IPS-20b (cell line): Measurements from ENCODE around the gene OPCML.

Source experiments
- H3K27ac ChIP-seq: one replicate; pipeline ENCODE4 v1.5.1; 2013; ENCODE audit warnings: low read length
- H3K27me3 ChIP-seq: 2 replicates; pipeline ENCODE4 v1.6.1; 2013; ENCODE audit warnings: mild to moderate bottlenecking, low read length, inconsistent platforms; ENCODE audit not compliant: insufficient read depth
- H3K36me3 ChIP-seq: 2 replicates; pipeline ENCODE4 v1.6.1; 2013; ENCODE audit warnings: low read depth, mild to moderate bottlenecking, inconsistent platforms, low read length, moderate library complexity; ENCODE audit not compliant: insufficient read depth
- H3K4me1 ChIP-seq: 2 replicates; pipeline ENCODE4 v1.6.1; 2013; ENCODE audit warnings: mild to moderate bottlenecking, control low read depth, inconsistent platforms, low read length, moderate library complexity; ENCODE audit not compliant: insufficient read depth
- H3K4me3 ChIP-seq: 2 replicates; pipeline ENCODE4 v1.5.1; 2013; ENCODE audit warnings: mild to moderate bottlenecking, low read length, inconsistent platforms
- H3K9ac ChIP-seq: 2 replicates; pipeline ENCODE4 v1.6.1; 2013; ENCODE audit warnings: low read depth, mild to moderate bottlenecking, inconsistent platforms, low read length, moderate library complexity
- H3K9me3 ChIP-seq: 2 replicates; pipeline ENCODE4 v1.6.1; 2013; ENCODE audit warnings: mild to moderate bottlenecking, low read depth, low read length, inconsistent platforms; ENCODE audit not compliant: insufficient read depth

The OPCML gene

DNA sequence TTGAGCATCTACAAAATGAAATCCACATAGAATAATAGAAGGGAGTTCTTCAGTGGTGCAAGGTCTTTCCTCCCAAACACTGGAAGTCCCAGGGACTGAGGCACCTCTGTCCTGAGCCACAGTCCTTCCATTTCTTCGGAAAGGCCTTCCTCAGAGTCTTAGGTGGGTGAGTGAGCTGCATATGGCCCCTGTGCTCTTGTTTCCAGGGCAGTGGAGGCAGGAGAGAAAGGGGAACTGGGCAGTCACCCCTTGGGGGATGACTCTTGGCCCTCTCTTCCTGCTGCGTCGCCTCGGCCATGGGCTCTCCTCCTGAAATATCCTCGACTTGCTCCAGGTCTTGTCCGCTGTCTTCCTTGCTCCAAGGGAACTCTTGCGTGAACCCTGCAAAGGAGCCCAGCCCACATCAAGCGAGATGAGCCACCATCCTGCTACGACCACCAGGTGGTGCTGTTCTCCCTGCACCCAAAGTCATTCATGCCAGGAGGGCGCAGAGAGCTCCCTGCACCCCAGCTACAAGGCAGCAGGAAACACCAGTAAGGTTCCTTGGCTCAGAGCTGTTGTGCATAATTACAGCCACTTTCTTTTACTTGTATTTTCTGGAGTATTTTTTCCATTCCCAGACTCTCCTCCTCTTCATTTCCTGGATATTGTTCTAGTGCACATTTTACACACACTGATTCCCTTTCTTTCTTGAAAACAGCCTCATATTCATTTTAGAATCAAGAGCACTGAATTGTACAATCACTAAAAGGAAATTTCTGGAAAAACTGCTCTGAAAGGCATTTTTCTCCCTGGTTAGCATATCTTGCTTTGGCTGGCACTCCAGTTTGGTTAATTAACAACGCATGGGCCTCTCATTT lies 397.8 kb downstream of the OPCML start:
- Histone ChIP-seq H3K4me1 (peaks cover 4% of the 10 kb centered on the region; the same call in 1 of the 2 replicates), H3K9me3 (no peaks in the 10 kb centered on the region), H3K27me3 (no peaks in the 10 kb centered on the region), H3K9ac (no peak overlapping the region), H3K4me3 (no peak overlapping the region), H3K36me3 (no peaks in the 10 kb centered on the region), H3K27ac (no peak overlapping the region)

DNA sequence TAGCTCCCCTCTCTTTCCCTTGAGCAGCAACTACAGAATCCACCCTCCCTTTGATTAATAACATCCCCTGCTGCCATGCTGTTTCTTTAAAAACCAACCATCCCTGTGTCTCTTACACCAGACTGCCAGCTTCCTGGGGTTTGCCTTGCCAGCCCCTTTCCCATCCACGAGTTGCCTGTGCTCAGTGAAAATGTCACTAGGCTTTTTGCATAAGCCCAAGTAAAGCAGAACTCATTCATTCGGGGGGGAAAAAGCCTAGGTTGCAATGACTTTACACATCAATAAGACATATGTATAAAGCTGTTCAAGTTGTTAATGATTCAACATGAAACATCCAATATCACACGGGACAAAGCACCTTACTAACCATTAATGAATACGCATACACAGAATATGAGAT lies 398.7 kb downstream of the OPCML start:
- H3K9me3 ChIP-seq, result no peaks in the 10 kb centered on the region
- H3K9ac ChIP-seq, result no peak overlapping the region
- H3K36me3 ChIP-seq, result no peaks in the 10 kb centered on the region
- H3K27ac ChIP-seq, result no peak overlapping the region
- no peaks in the 10 kb centered on the region for H3K27me3 ChIP-seq
- H3K4me1 ChIP-seq, result peaks cover 4% of the 10 kb centered on the region; the same call in 1 of the 2 replicates
- no peak overlapping the region for H3K4me3 ChIP-seq

DNA sequence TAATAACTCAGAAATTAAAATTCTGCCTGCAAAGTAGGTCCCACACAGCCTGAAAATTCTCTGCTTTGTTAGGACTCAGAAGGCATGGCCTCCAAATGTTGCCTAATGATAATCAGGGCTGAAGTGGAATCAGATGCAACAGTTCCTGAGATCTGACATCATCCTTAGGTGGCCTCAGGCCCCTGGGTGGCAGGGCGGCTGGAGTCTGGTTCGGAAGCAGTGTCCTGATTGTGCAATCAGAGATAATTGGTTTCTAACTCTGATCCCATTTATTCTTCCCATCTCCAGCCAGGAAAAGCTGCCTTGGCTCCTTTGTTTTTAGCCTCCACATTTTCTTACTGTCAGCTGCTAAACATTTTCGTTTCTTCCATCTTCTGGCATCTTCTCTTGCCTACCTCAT lies 399.3 kb downstream of the OPCML start:
- Histone ChIP-seq H3K27me3 (no peaks in the 10 kb centered on the region), H3K36me3 (no peaks in the 10 kb centered on the region), H3K9me3 (no peaks in the 10 kb centered on the region), H3K9ac (no peak overlapping the region), H3K27ac (no peak overlapping the region), H3K4me3 (no peak overlapping the region), H3K4me1 (peaks cover 4% of the 10 kb centered on the region; the same call in 1 of the 2 replicates)

DNA sequence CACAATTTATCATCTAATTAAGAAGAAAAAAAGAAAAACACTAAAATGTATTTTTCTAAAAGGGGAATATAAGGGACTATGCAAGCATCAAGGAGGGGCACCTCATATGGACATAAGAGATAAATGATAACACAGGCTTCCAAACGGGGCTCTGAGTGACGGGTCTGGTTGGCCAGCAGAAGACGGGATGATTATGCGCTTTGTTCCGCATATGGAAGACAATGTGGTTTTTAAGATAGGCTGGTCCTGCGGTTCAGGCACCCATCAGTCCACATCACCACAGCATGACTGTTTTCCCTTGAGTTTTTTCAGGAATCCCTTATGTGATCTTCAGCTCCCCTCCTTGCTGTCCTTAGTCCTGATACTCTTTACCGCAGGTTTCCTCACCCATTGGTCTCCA lies 404.6 kb downstream of the OPCML start:
- Histone ChIP-seq H3K9me3 (no peaks in the 10 kb centered on the region), H3K4me1 (no peaks in the 10 kb centered on the region; the same call in 1 of the 2 replicates), H3K4me3 (no peak overlapping the region), H3K9ac (no peak overlapping the region), H3K27me3 (no peaks in the 10 kb centered on the region), H3K36me3 (no peaks in the 10 kb centered on the region), H3K27ac (no peak overlapping the region)

GRCh38 chr11:133123796-133124195 lies 408.5 kb downstream of the OPCML start:
- Histone ChIP-seq H3K9ac (no peak overlapping the region), H3K4me3 (no peak overlapping the region), H3K27ac (no peak overlapping the region), H3K36me3 (no peaks in the 10 kb centered on the region), H3K27me3 (no peaks in the 10 kb centered on the region), H3K9me3 (no peaks in the 10 kb centered on the region), H3K4me1 (no peaks in the 10 kb centered on the region; the same call in 1 of the 2 replicates)

- Histone ChIP-seq H3K4me3 (no peak overlapping the region), H3K36me3 (no peaks in the 10 kb centered on the region), H3K27me3 (no peaks in the 10 kb centered on the region), H3K9me3 (no peaks in the 10 kb centered on the region), H3K9ac (no peak overlapping the region), H3K27ac (no peak overlapping the region), H3K4me1 (no peaks in the 10 kb centered on the region; the same call in 1 of the 2 replicates)
These were observed 408.9 kb downstream of the OPCML start for GRCh38 chr11:133123366-133123765.

DNA sequence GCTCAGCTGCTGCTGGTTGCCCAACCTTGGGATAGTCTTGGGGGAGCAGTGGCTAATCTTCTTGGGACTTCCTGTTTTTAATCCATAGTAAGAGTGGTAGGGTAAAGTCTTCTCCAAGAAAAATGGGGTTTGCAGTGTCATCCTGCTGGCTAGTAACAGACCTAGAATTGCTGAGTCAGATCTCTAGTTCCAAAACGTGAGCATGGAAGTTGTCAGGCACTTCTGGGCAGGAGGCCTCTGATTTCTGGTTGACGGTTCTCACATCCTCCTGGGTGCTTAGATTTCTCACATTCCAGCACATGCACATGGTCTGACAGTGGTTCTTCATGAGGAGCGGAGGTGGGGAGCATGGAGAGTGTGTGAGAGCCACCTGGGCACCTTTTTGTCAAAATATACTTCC lies 410.0 kb downstream of the OPCML start:
- Histone ChIP-seq H3K27ac (no peak overlapping the region), H3K27me3 (no peaks in the 10 kb centered on the region), H3K9me3 (no peaks in the 10 kb centered on the region), H3K36me3 (no peaks in the 10 kb centered on the region), H3K4me3 (no peak overlapping the region), H3K4me1 (no peaks in the 10 kb centered on the region; the same call in 1 of the 2 replicates), H3K9ac (no peak overlapping the region)

- Histone ChIP-seq H3K27ac (no peak overlapping the region), H3K9ac (no peak overlapping the region), H3K4me1 (no peaks in the 10 kb centered on the region; the same call in 1 of the 2 replicates), H3K4me3 (no peak overlapping the region), H3K9me3 (no peaks in the 10 kb centered on the region), H3K27me3 (no peaks in the 10 kb centered on the region), H3K36me3 (no peaks in the 10 kb centered on the region)
These were observed 413.6 kb downstream of the OPCML start for GRCh38 chr11:133118563-133119268.

- no peaks in the 10 kb centered on the region for H3K9me3 ChIP-seq
- no peaks in the 10 kb centered on the region for H3K36me3 ChIP-seq
These were observed 417.2 kb downstream of the OPCML start for GRCh38 chr11:133115099-133115498.

DNA sequence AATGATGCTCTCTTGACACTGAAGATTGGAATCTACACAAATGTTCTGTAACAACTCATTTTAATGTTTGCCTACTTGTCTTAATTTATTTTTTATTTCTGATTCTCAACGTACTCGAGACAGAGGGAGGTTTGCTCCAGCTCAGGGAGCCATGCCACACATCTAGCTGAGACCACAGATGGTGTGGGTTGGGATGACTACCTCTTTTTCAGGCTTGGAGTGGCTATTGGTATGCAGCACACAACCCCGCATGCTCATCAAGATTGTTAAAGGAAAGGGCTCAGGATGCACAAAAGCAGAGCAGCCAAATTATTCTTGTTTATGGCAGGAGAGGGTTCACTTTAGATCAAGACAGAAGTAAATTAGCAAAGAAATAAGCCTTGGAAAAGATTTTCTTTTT lies 424.5 kb downstream of the OPCML start:
- Histone ChIP-seq H3K4me3 (no peak overlapping the region), H3K27ac (no peak overlapping the region), H3K27me3 (no peaks in the 10 kb centered on the region), H3K4me1 (no peaks in the 10 kb centered on the region), H3K9me3 (no peaks in the 10 kb centered on the region), H3K36me3 (no peaks in the 10 kb centered on the region), H3K9ac (no peak overlapping the region)

More at GRCh38 chr11:133115099-133115498, 417.2 kb downstream of the OPCML start:
- Histone ChIP-seq H3K4me1 (no peaks in the 10 kb centered on the region), H3K9ac (no peak overlapping the region), H3K27me3 (no peaks in the 10 kb centered on the region), H3K4me3 (no peak overlapping the region), H3K27ac (no peak overlapping the region)

DNA sequence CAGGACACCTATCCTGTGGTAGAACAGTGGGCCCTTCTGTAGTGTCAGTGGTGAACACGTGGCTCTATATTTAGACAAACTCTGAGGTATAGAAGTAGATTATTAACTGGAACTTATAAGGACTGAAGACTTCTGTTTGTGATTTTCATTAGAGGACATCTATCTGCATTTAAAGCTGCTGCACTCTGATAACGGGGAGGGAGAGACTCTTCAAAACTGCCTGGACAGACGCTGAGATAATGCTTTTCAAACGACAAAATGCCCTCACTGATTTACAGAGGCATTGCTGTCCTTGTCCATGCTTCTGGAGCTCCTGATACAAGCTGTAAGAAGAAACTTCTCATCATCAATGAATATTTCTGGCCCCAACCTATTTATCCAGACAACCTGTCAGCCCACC lies 425.2 kb downstream of the OPCML start:
- Histone ChIP-seq H3K4me1 (no peaks in the 10 kb centered on the region), H3K27me3 (no peaks in the 10 kb centered on the region), H3K4me3 (no peak overlapping the region), H3K36me3 (no peaks in the 10 kb centered on the region), H3K27ac (no peak overlapping the region), H3K9ac (no peak overlapping the region), H3K9me3 (no peaks in the 10 kb centered on the region)

DNA sequence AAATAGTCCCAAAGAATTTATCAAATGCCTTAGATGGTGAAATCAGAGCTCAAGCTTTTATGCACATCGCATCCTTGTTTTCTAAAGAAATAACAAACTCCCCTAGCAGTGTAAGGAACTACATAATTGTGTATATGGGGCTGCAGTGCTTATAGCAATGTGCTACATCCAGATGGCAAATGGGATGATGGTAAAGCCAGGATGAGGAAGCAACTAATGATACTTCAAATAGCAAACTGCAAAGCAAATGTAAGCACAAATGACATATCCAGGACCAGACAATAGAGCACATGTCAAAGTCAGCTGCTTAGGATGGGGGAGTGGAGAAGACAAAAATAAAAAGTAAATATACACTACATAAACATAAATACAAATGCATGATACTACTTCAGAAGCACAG lies 425.9 kb downstream of the OPCML start:
- no peaks in the 10 kb centered on the region for H3K36me3 ChIP-seq
- H3K9me3 ChIP-seq, result no peaks in the 10 kb centered on the region
- H3K27ac ChIP-seq, result no peak overlapping the region
- H3K4me3 ChIP-seq, result no peak overlapping the region
- H3K4me1 ChIP-seq, result no peaks in the 10 kb centered on the region
- H3K9ac ChIP-seq, result no peak overlapping the region
- no peaks in the 10 kb centered on the region for H3K27me3 ChIP-seq
